ENCODE data around the gene CDC42. TPM values are rescaled to one million over a fixed set of nuclear protein-coding genes. Genes with fewer than 3 reads are reported as not detected.

The CDC42 gene
- total RNA-seq, 1 experiment from 2014 or later, result 198 TPM

- POLR2A ChIA-PET (ENCODE audit: low non-redundant PET), result no interaction called here
- intact Hi-C loops (cut with micrococcal nuclease; ENCODE audit: unreplicated experiment), result no loop called here
- no peak for DNase-seq (ENCODE audit: low spot score)
- Histone ChIP-seq H3K9me3 (ENCODE audit: low read depth, low read length, poor library complexity, severe bottlenecking) (peaks cover 1% of the 10 kb centered on the region), H3K36me3 (ENCODE audit: insufficient read depth, low read length, poor library complexity, severe bottlenecking) (no peaks in the 10 kb centered on the region), H3K4me1 (ENCODE audit: insufficient read depth, low read length, poor library complexity, severe bottlenecking) (peaks cover 7% of the 10 kb centered on the region), H3K4me3 (ENCODE audit: low read depth, low read length, poor library complexity, severe bottlenecking) (no peak overlapping the region), H3K27ac (ENCODE audit: low read depth, low read length, poor library complexity, severe bottlenecking) (no peak overlapping the region), H3K27me3 (replicated peaks; ENCODE audit: insufficient read depth, low read depth, low read length, poor library complexity) (no peaks in the 10 kb centered on the region)
- CTCF ChIA-PET, result no interaction called here
- no TSS peak for BruUV-seq (replicated peaks)
- TF ChIP-seq EZH2 (IDR thresholded peaks at IDR 0.05; ENCODE audit: borderline replicate concordance, low read depth, low read length, poor library complexity, severe bottlenecking), result no peak
- no peak for TF ChIP-seq CTCF (conservative IDR thresholded peaks at IDR 0.05; ENCODE audit: low read depth, low read length)
Observed at GRCh38 chr1:22075718-22076117, 23.2 kb downstream of the CDC42 start.

GRCh38 chr1:22076346-22076745, 23.8 kb downstream of the CDC42 start:
- TF ChIP-seq CTCF (conservative IDR thresholded peaks at IDR 0.05; ENCODE audit: low read depth, low read length), result no peak
- TF ChIP-seq EZH2 (IDR thresholded peaks at IDR 0.05; ENCODE audit: borderline replicate concordance, low read depth, low read length, poor library complexity, severe bottlenecking), result no peak
- no peaks in the 10 kb centered on the region for H3K9me3 ChIP-seq (ENCODE audit: low read depth, low read length, poor library complexity, severe bottlenecking)
- H3K36me3 ChIP-seq (ENCODE audit: insufficient read depth, low read length, poor library complexity, severe bottlenecking), result peaks cover 4% of the 10 kb centered on the region
- BruUV-seq (replicated peaks), result no TSS peak
- ChIA-PET CTCF (no interaction called here), POLR2A (ENCODE audit: low non-redundant PET) (no interaction called here)
- H3K27ac ChIP-seq (ENCODE audit: low read depth, low read length, poor library complexity, severe bottlenecking), result no peak overlapping the region
- H3K4me1 ChIP-seq (ENCODE audit: insufficient read depth, low read length, poor library complexity, severe bottlenecking), result peaks cover 7% of the 10 kb centered on the region
- intact Hi-C loops (cut with micrococcal nuclease; ENCODE audit: unreplicated experiment), result no loop called here
- no peaks in the 10 kb centered on the region for H3K27me3 ChIP-seq (replicated peaks; ENCODE audit: insufficient read depth, low read depth, low read length, poor library complexity)
- DNase-seq (ENCODE audit: low spot score), result no peak
- H3K4me3 ChIP-seq (ENCODE audit: low read depth, low read length, poor library complexity, severe bottlenecking), result no peak overlapping the region

- CTCF ChIA-PET, result no interaction called here
- Histone ChIP-seq H3K9me3 (ENCODE audit: low read depth, low read length, poor library complexity, severe bottlenecking) (no peaks in the 10 kb centered on the region), H3K36me3 (ENCODE audit: insufficient read depth, low read length, poor library complexity, severe bottlenecking) (peaks cover 13% of the 10 kb centered on the region), H3K27ac (ENCODE audit: low read depth, low read length, poor library complexity, severe bottlenecking) (no peak overlapping the region), H3K4me1 (ENCODE audit: insufficient read depth, low read length, poor library complexity, severe bottlenecking) (peaks cover 5% of the 10 kb centered on the region), H3K4me3 (ENCODE audit: low read depth, low read length, poor library complexity, severe bottlenecking) (no peak overlapping the region), H3K27me3 (replicated peaks; ENCODE audit: insufficient read depth, low read depth, low read length, poor library complexity) (no peaks in the 10 kb centered on the region)
- TF ChIP-seq EZH2 (IDR thresholded peaks at IDR 0.05; ENCODE audit: borderline replicate concordance, low read depth, low read length, poor library complexity, severe bottlenecking) (no peak), CTCF (conservative IDR thresholded peaks at IDR 0.05; ENCODE audit: low read depth, low read length) (no peak)
- intact Hi-C loops (cut with micrococcal nuclease; ENCODE audit: unreplicated experiment), result no loop called here
- POLR2A ChIA-PET (ENCODE audit: low non-redundant PET), result no interaction called here
- DNase-seq (ENCODE audit: low spot score), result no peak
- no TSS peak for BruUV-seq (replicated peaks)
Observed at GRCh38 chr1:22077728-22078127, 25.2 kb downstream of the CDC42 start.
